ENCODE data around the gene SYMPK.

SYMPK gene

GRCh38 chr19:45886427-45887199 lies 23.7 kb upstream of the SYMPK start:
- peak; percentile 31 to 93 (median 84) for DNase-seq

DNA sequence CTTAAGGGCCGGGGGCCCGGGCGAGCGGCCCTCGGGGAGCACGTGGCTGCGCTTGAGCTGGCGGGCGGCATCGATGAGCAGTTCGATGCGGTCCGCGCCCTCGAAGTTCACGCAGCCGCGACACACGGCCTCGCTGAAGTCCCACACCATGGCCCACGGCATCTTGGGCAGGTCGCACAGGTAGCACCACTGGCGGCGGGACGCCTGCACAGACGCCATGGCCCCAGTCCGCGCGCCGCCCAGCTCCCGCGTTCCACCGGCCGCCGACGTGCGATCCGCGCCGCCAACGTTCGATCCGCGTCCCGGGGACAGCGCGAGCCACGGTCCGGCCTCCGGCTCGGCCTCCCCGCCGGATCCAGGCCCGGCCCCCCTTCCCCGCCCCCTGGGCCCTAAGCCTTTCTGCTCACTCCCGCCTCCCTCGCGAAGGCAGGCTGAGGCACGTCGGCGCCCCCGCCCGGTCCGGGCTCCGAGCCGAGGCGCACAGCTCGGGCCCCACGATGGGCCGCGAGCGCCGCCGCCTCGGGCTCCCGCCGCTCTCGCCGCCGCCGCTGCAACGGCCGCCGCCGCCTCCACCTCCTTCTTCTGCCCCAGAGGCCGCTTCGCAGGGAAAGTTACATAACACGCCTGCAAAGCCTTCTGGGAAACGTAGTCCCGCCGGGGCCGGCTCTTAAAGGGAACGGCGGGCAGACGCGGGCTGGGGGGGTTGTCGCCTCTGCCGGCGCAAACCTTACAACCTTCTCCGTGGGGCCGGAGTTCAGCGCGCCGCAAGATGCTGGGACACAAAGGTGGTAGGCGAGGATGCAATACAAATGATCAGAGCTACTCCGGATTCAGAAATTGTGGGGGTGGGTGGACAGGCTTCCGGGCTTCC lies 22.8 kb upstream of the SYMPK start, which contains the start of gene IRF2BP1:
IRF2BP1 (minus strand) TSS at position 586 of the 871 bp plus-strand sequence; CDS start at position 219, 367 bp downstream.
- DNase-seq, result peak; percentile 46 to 94 (median 86)

GRCh38 chr19:45884682-45885555 lies 22.0 kb upstream of the SYMPK start:
- peak in 2 of 56 donors; percentile 6 to 15 for DNase-seq

DNA sequence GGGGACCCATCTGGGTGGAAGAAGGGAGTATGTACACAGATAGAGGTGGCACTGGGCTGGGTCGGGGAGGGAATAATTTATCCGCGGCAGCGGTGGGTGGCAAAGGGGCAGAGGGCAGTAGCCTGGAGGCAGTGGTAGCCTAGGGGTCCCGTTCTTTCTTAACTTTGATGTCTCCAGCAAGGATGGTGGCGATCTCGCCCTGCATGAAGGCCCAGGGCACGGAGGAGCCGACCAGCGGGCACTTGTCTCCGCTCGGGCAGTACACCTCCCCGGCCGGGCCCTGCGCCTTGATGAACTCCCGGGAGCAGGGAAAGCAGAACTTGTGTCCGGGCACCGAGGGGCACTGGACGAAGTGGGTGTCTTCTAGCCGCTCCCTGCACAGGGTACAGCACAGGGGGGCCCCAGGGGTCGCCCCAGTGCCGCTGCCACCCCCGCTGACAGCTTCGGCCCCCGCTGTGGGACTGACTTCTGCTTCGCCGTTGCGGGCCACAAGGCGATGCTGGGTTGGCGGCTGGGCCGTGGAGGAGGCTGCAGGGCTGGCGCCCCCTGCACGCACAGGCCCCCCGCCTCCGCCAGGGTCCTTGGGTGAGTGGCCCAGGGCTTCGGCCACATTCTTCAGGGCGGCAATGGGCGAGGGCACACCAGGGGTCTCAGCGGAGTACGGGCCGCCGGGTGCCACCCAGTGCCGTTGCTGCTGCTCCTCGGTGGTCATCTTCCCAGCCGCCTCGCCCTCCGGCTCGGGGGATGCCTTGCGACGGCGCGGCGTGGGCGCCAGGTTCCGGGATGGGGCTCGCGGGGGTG lies 21.1 kb upstream of the SYMPK start:
- DNase-seq, result no peak

DNA sequence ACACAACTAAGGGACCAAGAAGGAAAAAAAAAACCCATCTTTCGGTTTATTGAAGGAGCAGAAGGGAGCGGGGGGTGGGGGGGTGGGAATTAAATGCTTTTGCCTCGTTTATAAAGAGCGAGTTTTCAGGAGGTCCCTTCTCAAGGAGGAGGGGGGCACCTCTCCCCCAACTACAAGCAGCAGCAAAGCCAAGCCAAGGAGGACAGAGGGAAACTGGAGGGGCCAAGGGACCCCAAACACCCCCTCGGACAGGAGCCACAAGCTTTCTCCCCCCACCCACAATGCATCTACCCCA lies 20.6 kb upstream of the SYMPK start:
- DNase-seq, result no peak

DNA sequence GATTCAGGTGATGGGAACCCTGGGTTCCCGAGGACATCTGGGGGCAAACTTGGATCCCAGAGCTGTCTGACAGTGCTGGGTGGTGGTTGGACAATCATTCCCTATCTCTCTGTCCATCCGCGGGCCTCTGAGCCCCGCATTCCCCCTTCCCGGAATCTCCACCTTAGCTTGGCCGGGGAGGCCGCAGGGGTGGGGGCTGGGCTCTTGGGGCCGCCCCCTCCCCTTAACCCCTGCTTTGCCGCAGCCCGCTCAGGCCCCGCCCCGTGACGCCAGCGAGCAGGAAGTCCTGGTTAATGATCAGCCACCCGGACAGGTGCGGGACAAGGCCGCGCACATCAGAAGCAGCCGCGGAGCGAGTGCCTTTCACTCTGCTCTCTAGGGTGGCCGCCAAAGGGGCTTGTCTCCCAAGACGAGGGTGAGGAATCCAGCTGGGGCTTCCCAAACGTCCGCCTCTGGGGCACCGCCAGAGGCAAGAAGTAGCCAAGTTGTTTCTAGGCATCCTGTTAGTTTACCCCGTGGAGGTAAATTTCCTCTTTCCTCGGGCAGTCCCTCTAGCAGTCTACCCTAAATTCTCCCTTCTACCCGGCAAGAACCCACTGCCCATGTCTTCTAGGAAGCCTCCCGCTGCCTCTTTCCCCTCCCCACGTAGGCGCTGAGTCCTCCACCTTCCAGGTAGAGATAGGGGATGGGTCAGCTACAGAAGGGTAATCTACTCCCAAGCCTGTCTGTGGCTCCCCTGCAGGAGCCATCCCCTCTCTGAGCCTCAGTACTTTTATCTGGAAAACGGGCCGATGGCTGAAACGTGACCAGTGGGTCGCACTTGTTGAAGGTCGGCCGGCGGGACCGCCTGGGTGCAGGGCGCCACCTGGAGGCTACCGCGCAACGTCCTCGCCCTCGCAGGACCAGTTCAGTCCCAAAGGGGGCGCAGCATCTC lies 20.0 kb upstream of the SYMPK start:
- peak in 38 of 56 donors; percentile 4 to 73 (median 22) for DNase-seq

- DNase-seq, result no peak
These were observed 19.1 kb upstream of the SYMPK start for GRCh38 chr19:45881909-45882528.

- no peak for DNase-seq
These were observed 18.3 kb upstream of the SYMPK start for GRCh38 chr19:45881082-45881908.

DNA sequence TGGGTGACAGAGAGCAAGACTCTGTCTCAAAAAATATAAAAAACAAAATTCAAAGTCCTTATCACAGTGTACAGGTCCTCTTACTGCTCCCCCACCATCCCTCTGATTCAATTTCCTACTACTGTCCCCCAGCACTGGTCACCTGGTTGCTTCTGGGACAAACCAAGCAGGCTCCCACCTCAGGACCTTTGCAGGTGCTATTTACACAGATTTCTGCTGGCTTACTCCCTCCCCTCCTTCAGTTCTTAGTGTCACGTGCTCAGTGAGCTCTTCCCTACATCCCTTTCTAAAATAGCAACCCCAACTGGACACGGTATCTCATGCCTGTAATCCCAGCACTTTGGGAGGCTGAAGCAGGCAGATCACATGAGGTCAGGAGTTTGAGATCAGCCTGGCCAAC lies 17.0 kb upstream of the SYMPK start:
- no peak for DNase-seq

DNA sequence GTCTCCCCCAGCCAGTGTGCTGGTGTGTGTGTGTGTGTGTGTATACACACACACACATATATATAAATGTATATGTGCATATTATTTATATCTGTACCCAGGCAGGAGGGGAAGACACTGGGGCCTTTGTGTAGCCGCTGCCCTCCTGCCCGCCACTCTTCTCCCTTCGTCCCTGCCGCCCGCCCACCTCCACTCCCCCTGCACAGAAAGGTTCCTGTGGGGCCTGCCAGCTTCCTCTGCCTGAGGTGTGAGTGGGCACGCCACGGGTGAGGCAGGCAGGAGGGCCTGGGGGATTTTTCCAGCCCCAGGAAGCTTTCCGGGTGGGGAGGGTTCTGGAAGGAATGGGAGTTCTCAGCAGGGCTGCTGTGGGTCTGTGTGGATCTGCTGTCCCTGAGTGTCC lies 16.1 kb upstream of the SYMPK start:
- DNase-seq, result no peak

GRCh38 chr19:45878043-45878794 lies 15.3 kb upstream of the SYMPK start:
- DNase-seq, result no peak

DNA sequence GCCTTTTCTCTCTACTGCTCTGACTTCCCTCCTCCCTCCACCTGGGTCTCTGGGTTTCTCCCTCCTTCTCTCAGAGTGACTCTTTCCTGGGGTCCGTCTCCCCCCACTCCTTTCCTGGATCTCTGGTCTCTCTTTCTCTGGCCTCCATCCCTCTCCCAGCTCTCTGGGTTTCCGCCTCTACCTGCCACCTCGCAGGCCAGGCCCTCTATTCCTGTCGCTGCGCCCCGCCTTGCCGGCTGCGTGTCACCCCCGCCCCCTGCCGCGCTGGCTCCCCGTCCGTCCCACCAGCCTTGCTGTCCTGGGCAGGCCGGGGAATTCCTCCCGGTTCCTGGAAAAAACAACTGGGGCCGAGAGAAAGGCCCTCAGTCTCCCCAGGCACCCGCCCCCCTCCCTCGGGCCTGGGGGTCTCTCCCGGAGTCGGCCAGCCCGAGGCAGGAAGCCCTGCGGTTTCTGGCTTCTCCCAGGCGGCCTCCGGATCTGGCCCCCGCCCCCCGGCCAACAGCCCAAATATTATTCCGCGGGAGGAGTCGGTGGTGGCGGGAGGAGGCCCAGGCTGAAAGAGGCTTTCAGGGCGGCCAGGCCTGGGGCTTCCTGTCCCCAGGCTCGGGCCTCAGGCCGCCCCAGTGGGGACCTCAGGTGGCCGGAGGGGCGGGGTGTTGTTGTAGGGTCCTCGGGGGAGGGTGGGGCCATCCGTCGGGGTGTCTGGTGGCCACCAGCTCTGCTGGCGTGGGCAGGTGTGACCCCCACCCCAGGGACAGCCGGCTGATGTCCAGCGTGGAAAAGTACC lies 13.7 kb upstream of the SYMPK start:
- DNase-seq, result no peak

DNA sequence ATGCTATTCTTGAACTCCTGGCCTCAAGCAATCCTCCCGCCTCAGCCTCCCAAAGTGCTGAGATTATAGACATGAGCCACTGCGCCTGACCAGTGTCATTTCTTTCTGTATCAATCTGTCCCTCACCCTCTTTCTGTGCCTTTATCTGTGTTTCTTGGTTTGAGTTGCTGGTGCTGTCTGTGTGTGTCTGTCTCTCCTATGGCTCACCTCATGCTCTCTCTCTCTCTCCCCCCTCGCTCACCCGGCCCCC lies 13.1 kb upstream of the SYMPK start:
- no peak for DNase-seq

DNA sequence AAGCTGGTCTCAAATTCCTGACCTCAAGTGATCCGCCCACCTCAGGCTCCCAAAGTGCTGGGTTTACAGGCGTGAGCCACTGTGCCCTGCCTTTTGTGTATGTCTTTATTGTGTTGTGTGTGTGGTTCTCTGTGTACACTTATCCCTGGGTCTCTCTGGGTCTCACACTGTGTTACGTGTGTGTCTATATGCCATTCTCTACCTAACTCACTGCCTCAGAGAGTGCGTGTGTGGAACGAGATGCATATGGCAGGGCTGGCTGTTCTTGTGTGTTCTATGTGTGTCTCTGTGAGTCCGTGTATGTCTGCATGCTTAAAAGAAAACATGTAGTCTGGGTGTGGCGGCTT lies 11.6 kb upstream of the SYMPK start:
- DNase-seq, result no peak

- no peak for DNase-seq
These were observed 10.3 kb upstream of the SYMPK start for GRCh38 chr19:45873219-45873772.

DNA sequence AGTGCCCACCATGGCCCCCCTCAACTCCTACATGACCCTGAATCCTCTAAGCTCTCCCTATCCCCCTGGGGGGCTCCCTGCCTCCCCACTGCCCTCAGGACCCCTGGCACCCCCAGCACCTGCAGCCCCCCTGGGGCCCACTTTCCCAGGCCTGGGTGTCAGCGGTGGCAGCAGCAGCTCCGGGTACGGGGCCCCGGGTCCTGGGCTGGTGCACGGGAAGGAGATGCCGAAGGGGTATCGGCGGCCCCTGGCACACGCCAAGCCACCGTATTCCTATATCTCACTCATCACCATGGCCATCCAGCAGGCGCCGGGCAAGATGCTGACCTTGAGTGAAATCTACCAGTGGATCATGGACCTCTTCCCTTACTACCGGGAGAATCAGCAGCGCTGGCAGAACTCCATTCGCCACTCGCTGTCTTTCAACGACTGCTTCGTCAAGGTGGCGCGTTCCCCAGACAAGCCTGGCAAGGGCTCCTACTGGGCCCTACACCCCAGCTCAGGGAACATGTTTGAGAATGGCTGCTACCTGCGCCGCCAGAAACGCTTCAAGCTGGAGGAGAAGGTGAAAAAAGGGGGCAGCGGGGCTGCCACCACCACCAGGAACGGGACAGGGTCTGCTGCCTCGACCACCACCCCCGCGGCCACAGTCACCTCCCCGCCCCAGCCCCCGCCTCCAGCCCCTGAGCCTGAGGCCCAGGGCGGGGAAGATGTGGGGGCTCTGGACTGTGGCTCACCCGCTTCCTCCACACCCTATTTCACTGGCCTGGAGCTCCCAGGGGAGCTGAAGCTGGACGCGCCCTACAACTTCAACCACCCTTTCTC lies 9.4 kb upstream of the SYMPK start:
- DNase-seq, result no peak

Data from amygdala (tissue), 56 donors.